Esophagus squamous epithelium (tissue), 5 donors: ENCODE results near the gene LDHB. TPM values are rescaled to one million over a fixed set of nuclear protein-coding genes. Genes with fewer than 3 reads are reported as not detected.
"Not testable (repeated sequence)": the region's sequence is repeated elsewhere in the genome, so short reads cannot be mapped to it uniquely, and the experiment has no call there.

Source experiments
- DNase-seq: peaks from one replicate; lab custom pipeline; 2025; lab: John Stamatoyannopoulos, UW
- H3K27ac ChIP-seq, 4 donors: fragments of 200-600 bp; sonication (generic); one replicate each; pipeline ENCODE4 v1.5.1; 2016 to 2019; ENCODE audit warnings: mild to moderate bottlenecking in 1 of 4
- H3K27me3 ChIP-seq, 4 donors: fragments of 200-600 bp; sonication (generic); 1 replicate in 3 of 4; 2 replicates in 1 of 4; pipeline versions ENCODE4 v1.5.1 to v1.6.0; 2017 to 2021; ENCODE audit warnings: antibody characterized with exemption in 1 of 4
- H3K36me3 ChIP-seq, 3 donors: fragments of 200-600 bp; sonication (generic); one replicate each; pipeline ENCODE4 v1.5.1; 2016 to 2019
- H3K4me1 ChIP-seq, 3 donors: fragments of 200-600 bp; sonication (generic); one replicate each; pipeline ENCODE4 v1.5.1; 2017 to 2019
- H3K4me3 ChIP-seq, 4 donors: fragments of 200-600 bp; sonication (generic); 1 replicate in 3 of 4; 2 replicates in 1 of 4; pipeline ENCODE4 v1.5.1; 2016 to 2019; ENCODE audit warnings: mild to moderate bottlenecking in 2 of 4, moderate library complexity in 1 of 4
- H3K9me3 ChIP-seq, 3 donors: fragments of 200-600 bp; sonication (generic); one replicate each; pipeline ENCODE4 v1.5.1; 2016 to 2019
- CTCF ChIP-seq, 6 experiments: fragments of 450-650 bp in 4 of 6; fragments of 200-600 bp in 2 of 6; sonication (generic) in 2 of 6; IDR thresholded peaks; one replicate each; pipeline ENCODE4 v1.5.1; 2016 to 2019; ENCODE audit warnings: antibody characterized with exemption in 6 of 6, mild to moderate bottlenecking in 4 of 6, moderate library complexity in 4 of 6
- POLR2A ChIP-seq, 4 donors: fragments of 450-650 bp; IDR thresholded peaks; one replicate each; pipeline ENCODE4 v1.6.1; 2017; ENCODE audit warnings: antibody characterized with exemption in 4 of 4, mild to moderate bottlenecking in 4 of 4, moderate library complexity in 3 of 4
- WGBS, 2 donors: methylation state at CpG; one replicate each; pipeline ENCODE4 v1.1.5; 2018; 5-methylcytosine and 5-hydroxymethylcytosine counted together
- intact Hi-C: fragments of 100-400 bp; cut with DNase I; formaldehyde crosslinking; loops from one replicate; pipeline ENCODE4 v1.15.0; 2022
- total RNA-seq, 4 donors: library from RNA; depleted of rRNA; stranded (reverse); fragments of >200 nt; gene quantifications; one replicate each; pipeline ENCODE4 v1.1.0, GENCODE V29; 2016
- donor health status: DM: yes; HTN: yes; CAD: no.

Gene LDHB
- total RNA-seq, 4 donors from 2014 or later, result 79.1 to 251 (median 213) TPM

- intact Hi-C loops, result no loop called here
- no peak for DNase-seq
- Histone ChIP-seq H3K36me3 (no peaks in the 10 kb centered on the region), H3K4me1 (no peaks in the 10 kb centered on the region), H3K9me3 (no peaks in the 10 kb centered on the region), H3K4me3 (no peak overlapping the region), H3K27ac (no peak overlapping the region), H3K27me3 (no peaks in the 10 kb centered on the region)
- TF ChIP-seq CTCF (IDR thresholded peaks at IDR 0.05), result no peak
- WGBS, 2 donors, result 75 to 95% methylated on average over 3 of the region's 3 CpGs
These were observed 58.3 kb downstream of the LDHB start for GRCh38 chr12:21599143-21599999.

- intact Hi-C loops, result no loop called here
- WGBS, 2 donors, result 82 to 87% methylated on average over 4 of the region's 4 CpGs
These were observed 59.0 kb downstream of the LDHB start for GRCh38 chr12:21598651-21599050.

GRCh38 chr12:21595356-21595755, 62.3 kb downstream of the LDHB start:
- H3K9me3 ChIP-seq, H3K27ac ChIP-seq, H3K4me1 ChIP-seq, H3K36me3 ChIP-seq, H3K4me3 ChIP-seq, intact Hi-C loops, DNase-seq, H3K27me3 ChIP-seq: not testable (repeated sequence)

More at GRCh38 chr12:21598651-21599050, 59.0 kb downstream of the LDHB start:
- Histone ChIP-seq H3K27me3 (no peaks in the 10 kb centered on the region), H3K4me1 (no peaks in the 10 kb centered on the region), H3K27ac (no peak overlapping the region), H3K9me3 (no peaks in the 10 kb centered on the region), H3K36me3 (no peaks in the 10 kb centered on the region), H3K4me3 (no peak overlapping the region)
- no peak for TF ChIP-seq CTCF (IDR thresholded peaks at IDR 0.05)
- DNase-seq, result no peak

GRCh38 chr12:21585485-21585884, 72.2 kb downstream of the LDHB start:
- 71 to 72% methylated on average over 3 of the region's 3 CpGs for WGBS, 2 donors
- H3K9me3 ChIP-seq, result no peaks in the 10 kb centered on the region
- intact Hi-C loops, result no loop called here
- DNase-seq, result no peak
- no peak overlapping the region for H3K4me3 ChIP-seq
- H3K27me3 ChIP-seq, result no peaks in the 10 kb centered on the region
- TF ChIP-seq POLR2A (IDR thresholded peaks at IDR 0.05) (no peak), CTCF (IDR thresholded peaks at IDR 0.05) (no peak)
- no peaks in the 10 kb centered on the region for H3K36me3 ChIP-seq
- no peaks in the 10 kb centered on the region for H3K4me1 ChIP-seq
- no peak overlapping the region for H3K27ac ChIP-seq

Other genes with a start within 250 kb of the LDHB start
- 10 to 100 TPM in 3 of 4 donors, 1 to 10 TPM in 1; 8.5 to 23.1 (median 17.7) TPM for gene PYROXD1, start 220.2 kb downstream of the LDHB start, total RNA-seq
- gene RECQL, start 156.2 kb downstream of the LDHB start, total RNA-seq, result 10 to 100 TPM; 10.0 to 36.5 (median 25.6) TPM
- gene GOLT1B, start 156.1 kb downstream of the LDHB start, total RNA-seq, result 10 to 100 TPM; 12.1 to 20.4 (median 17.1) TPM
- not detected for gene SPX, start 131.5 kb downstream of the LDHB start, total RNA-seq
- gene GYS2, start 53.0 kb downstream of the LDHB start, total RNA-seq, result 10 to 100 TPM in 1 of 4 donors, 1 to 10 TPM in 2, under 1 TPM in 1; 0.29 to 12.9 (median 3.2) TPM
- 1 to 10 TPM; 1.1 to 6.5 (median 3.1) TPM for gene KCNJ8, start 116.9 kb upstream of the LDHB start, total RNA-seq